GM21786 (cell line): ENCODE data around the gene GAS2.

ENCODE experiments used
- ATAC-seq: cut with Tn5 transposase; IDR thresholded peaks from one replicate; pipeline ENCODE4 v1.9.1; 2021; ENCODE audit not compliant: unreplicated experiment

GAS2 gene

GRCh38 chr11:22860241-22860640 lies 193.8 kb downstream of the GAS2 start, which contains the start of gene CCDC179:
Gene CCDC179 (minus strand): TSS chr11:22860474. CDS start chr11:22860421, 53 bp downstream.
- ATAC-seq = no peak
